Measurements from ENCODE around the gene ANKS1A.
"Not testable (repeated sequence)": the region's sequence is repeated elsewhere in the genome, so short reads cannot be mapped to it uniquely, and the experiment has no call there.

ANKS1A gene, protein sequence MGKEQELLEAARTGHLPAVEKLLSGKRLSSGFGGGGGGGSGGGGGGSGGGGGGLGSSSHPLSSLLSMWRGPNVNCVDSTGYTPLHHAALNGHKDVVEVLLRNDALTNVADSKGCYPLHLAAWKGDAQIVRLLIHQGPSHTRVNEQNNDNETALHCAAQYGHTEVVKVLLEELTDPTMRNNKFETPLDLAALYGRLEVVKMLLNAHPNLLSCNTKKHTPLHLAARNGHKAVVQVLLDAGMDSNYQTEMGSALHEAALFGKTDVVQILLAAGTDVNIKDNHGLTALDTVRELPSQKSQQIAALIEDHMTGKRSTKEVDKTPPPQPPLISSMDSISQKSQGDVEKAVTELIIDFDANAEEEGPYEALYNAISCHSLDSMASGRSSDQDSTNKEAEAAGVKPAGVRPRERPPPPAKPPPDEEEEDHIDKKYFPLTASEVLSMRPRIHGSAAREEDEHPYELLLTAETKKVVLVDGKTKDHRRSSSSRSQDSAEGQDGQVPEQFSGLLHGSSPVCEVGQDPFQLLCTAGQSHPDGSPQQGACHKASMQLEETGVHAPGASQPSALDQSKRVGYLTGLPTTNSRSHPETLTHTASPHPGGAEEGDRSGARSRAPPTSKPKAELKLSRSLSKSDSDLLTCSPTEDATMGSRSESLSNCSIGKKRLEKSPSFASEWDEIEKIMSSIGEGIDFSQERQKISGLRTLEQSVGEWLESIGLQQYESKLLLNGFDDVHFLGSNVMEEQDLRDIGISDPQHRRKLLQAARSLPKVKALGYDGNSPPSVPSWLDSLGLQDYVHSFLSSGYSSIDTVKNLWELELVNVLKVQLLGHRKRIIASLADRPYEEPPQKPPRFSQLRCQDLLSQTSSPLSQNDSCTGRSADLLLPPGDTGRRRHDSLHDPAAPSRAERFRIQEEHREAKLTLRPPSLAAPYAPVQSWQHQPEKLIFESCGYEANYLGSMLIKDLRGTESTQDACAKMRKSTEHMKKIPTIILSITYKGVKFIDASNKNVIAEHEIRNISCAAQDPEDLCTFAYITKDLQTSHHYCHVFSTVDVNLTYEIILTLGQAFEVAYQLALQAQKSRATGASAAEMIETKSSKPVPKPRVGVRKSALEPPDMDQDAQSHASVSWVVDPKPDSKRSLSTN

DNA sequence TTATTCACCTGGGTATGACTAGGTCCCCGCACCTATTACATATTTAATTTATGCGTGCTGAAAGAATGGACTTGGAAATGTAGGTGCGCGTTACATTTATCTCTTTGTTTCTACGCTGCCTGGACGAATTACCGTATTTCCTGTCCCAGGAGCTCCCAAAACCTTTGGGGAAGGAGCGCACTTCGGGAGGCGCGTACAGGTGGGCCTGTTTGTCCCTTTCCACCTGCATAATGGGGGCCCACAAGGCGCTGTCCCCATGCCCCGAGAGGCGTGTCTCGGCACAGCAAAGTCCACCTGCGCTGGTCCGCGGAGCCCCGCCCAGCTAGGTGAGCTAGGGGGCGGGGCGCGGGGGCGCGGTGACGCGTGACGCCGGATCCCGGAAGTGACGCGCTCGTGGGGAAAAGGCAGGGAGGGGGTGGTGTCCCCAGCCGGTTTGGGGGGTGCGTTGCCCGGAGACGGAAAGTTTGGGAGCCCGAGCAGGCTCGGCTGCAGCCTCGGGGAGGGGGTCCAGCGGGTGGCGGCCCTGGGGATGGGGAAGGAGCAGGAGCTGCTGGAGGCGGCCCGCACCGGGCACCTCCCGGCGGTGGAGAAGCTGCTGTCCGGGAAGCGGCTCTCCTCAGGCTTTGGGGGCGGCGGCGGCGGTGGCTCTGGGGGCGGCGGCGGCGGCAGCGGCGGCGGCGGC lies at the start of gene ANKS1A:
ANKS1A (plus strand) TSS at position 382 of the 682 bp plus-strand sequence; CDS start at position 530, 148 bp downstream.
- DNase-seq (ENCODE audit: low read depth) = no peak
- in situ Hi-C loops (cut with HindIII; ENCODE audit: low sequenced_read_pairs) = no loop called here
- TF ChIP-seq, protein P1, sequence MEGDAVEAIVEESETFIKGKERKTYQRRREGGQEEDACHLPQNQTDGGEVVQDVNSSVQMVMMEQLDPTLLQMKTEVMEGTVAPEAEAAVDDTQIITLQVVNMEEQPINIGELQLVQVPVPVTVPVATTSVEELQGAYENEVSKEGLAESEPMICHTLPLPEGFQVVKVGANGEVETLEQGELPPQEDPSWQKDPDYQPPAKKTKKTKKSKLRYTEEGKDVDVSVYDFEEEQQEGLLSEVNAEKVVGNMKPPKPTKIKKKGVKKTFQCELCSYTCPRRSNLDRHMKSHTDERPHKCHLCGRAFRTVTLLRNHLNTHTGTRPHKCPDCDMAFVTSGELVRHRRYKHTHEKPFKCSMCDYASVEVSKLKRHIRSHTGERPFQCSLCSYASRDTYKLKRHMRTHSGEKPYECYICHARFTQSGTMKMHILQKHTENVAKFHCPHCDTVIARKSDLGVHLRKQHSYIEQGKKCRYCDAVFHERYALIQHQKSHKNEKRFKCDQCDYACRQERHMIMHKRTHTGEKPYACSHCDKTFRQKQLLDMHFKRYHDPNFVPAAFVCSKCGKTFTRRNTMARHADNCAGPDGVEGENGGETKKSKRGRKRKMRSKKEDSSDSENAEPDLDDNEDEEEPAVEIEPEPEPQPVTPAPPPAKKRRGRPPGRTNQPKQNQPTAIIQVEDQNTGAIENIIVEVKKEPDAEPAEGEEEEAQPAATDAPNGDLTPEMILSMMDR (IDR thresholded peaks at IDR 0.05; ENCODE audit: low read depth, low read length, missing control alignments) = no peak
- peak within 1 kb of the TSS; percentile 96 for H3K4me3 ChIP-seq (ENCODE audit: low read depth, low read length)

DNA sequence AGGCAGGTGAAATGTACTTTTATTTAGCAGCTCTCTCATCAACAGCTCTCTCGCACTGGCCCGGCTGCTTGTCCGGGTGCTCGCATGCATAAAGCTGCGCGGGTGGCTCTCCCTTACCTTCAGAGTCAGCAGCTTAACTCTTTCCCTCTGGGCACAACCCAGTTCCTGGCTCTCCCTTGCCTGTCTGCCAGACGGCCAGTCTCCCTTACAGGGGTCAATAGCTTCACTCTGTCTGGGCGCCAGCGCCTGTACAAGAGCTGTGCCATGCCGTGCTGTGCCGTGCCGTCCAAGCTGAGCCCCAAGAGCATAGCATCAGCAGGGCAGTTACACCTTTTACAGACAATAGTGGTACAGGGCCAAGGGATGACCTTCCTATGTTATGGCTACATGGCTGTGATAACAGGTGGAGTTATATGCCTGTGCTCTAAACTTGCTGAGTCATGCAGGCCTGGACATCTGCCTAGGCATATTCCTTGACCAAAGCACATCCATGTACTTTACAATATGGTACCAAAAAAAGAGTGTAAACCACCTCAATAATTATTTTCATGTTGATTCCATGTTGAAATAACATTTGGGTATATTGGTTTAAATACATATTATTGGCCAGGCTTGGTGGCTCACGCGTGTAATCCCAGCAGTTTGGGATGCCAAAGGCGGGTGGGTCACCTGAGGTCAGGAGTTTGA lies 49.2 kb upstream of the ANKS1A start:
- no peak overlapping the region for H3K4me3 ChIP-seq (ENCODE audit: low read depth, low read length)
- DNase-seq (ENCODE audit: low read depth) = no peak
- in situ Hi-C loops (cut with HindIII; ENCODE audit: low sequenced_read_pairs) = no loop called here
- TF ChIP-seq, protein P1 (IDR thresholded peaks at IDR 0.05; ENCODE audit: low read depth, low read length, missing control alignments) = no peak

DNA sequence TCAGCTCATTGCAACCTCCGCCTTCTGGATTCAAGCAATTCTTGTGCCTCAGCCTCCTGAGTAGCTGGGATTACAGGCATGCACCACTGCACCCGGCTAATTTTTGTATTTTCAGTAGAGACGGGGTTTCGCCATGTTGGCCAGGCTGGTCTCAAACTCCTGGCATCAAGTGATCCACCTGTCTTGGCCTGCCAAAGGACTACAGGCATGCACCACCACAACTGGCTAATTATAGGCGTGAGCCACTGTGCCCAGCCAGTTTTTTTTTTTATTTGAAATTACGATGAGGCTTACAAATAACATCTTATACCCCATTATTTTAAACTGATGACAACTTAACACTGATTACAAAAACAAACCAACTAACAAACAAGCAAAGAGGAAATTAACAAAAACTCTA lies 40.0 kb upstream of the ANKS1A start:
- DNase-seq (ENCODE audit: low read depth); in situ Hi-C loops (cut with HindIII; ENCODE audit: low sequenced_read_pairs); H3K4me3 ChIP-seq (ENCODE audit: low read depth, low read length): not testable (repeated sequence)

DNA sequence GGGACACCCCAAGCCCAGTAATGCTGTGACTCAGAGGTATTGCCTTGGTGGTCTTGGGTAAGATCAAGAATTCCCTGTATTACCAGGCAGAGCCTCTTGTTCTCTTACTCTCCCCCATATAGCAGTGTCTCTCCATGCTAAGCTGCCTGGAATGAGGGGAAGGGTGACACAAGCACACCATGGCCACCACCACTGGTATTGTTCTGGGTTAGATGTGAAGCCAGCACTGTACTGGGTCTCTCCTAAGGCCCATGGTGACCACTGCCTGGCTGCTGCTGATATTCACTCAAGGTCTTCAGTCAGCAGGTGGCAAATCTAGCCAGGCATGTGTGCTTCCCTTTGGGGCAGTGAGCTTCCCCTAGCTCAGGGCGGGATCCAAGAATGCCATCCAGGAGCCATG lies 37.7 kb upstream of the ANKS1A start:
- TF ChIP-seq, protein P1 (IDR thresholded peaks at IDR 0.05; ENCODE audit: low read depth, low read length, missing control alignments) = no peak
- in situ Hi-C loops (cut with HindIII; ENCODE audit: low sequenced_read_pairs) = no loop called here
- H3K4me3 ChIP-seq (ENCODE audit: low read depth, low read length) = no peak overlapping the region
- no peak for DNase-seq (ENCODE audit: low read depth)

DNA sequence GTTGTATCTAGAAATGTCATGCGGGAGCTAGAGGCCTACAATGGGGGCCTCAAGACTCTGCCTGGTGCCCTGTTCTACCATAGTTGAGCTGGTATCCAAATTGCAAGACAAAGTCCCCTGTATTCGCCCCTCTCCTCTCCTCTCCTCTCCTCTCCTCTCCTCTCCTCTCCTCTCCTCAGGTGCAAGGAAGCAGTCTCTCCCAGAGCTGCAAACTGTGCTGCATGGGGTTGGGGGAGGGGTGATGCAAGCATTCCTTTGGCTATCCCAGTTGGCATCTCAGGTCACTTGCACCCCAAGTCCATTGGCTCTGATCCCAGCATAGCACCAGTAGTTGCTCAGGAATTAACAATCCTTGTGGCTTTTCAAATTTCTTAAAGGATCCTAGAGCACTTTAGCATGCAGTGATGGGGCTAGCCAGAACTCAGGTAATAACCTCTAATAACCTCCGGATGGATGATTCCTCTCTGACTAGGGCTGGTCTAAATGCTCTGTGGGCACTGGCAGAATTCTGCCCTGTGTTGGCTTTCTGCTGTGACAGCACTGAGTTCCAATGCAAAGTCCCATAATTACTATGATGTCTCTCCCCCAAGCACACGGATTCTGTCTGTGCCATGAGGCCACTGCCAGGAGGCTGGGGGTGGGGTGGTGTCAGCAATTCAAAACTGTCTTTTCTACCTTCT lies 36.5 kb upstream of the ANKS1A start:
- in situ Hi-C loops (cut with HindIII; ENCODE audit: low sequenced_read_pairs) = no loop called here
- H3K4me3 ChIP-seq (ENCODE audit: low read depth, low read length) = no peak overlapping the region
- TF ChIP-seq, protein P1 (IDR thresholded peaks at IDR 0.05; ENCODE audit: low read depth, low read length, missing control alignments) = no peak
- no peak for DNase-seq (ENCODE audit: low read depth)

DNA sequence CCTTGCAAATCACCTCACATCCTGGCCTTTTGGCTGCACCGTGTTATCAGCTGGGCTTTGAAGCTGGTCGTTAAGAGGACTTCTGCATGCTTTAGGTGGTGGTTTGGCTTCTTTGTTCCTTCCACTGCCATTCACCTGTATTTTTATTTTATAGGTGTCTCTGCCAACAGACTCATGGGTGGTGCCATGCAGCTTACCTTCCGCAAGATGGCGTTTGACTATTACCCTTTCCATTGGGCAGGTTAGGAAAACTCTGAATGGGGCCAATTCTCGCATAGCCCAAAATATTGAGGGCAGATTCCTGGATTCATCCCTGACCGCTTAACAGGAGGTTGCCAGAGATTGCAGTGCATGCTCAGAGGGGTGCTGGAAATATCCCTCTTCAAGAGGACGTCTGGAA lies 33.6 kb upstream of the ANKS1A start:
- H3K4me3 ChIP-seq (ENCODE audit: low read depth, low read length) = no peak overlapping the region
- in situ Hi-C loops (cut with HindIII; ENCODE audit: low sequenced_read_pairs) = no loop called here
- no peak for DNase-seq (ENCODE audit: low read depth)
- TF ChIP-seq, protein P1 (IDR thresholded peaks at IDR 0.05; ENCODE audit: low read depth, low read length, missing control alignments) = no peak

Measured in astrocyte of the cerebellum (primary cell).